A673 (cell line): Measurements from ENCODE around the gene ABCB9. TPM values are rescaled to one million over a fixed set of nuclear protein-coding genes. Genes with fewer than 3 reads are reported as not detected.

Source experiments
- BruUV-seq: library from RNA; stranded (reverse); fragments of 400-500 nt; replicated peaks from 2 replicates; lab custom pipeline; 2021; lab: Mats Ljungman, UMichigan
- CTCF ChIA-PET: fragments of 300-600 bp; sonication (Branson Sonifier 250); formaldehyde crosslinking; loops from one replicate; lab custom pipeline; 2022; ENCODE audit warnings: antibody characterized with exemption; lab: Charles Lee
- POLR2A ChIA-PET: fragments of 300-600 bp; sonication (Branson Sonifier 250); formaldehyde crosslinking; loops from one replicate; lab custom pipeline; 2022; ENCODE audit warnings: antibody characterized with exemption; ENCODE audit not compliant: low non-redundant PET; lab: Charles Lee
- DNase-seq: peaks from one replicate; pipeline ENCODE4 v3.0.0-alpha.2; 2015; ENCODE audit warnings: low spot score
- H3K27ac ChIP-seq: fragments of 200-600 bp; sonication (generic); 2 replicates; pipeline ENCODE4 v1.5.1; 2016; ENCODE audit warnings: mixed run types, low read depth, mild to moderate bottlenecking, mixed read lengths, antibody characterized with exemption, low read length; ENCODE audit not compliant: poor library complexity, severe bottlenecking
- H3K27me3 ChIP-seq: fragments of 200-600 bp; sonication (generic); replicated peaks from 2 replicates; pipeline ENCODE4 v1.6.1; 2017; ENCODE audit warnings: mixed run types, low read depth, mild to moderate bottlenecking, mixed read lengths, antibody characterized with exemption, low read length; ENCODE audit not compliant: insufficient read depth, poor library complexity
- H3K36me3 ChIP-seq: fragments of 200-600 bp; sonication (generic); 2 replicates; pipeline ENCODE4 v1.6.1; 2016; ENCODE audit warnings: mixed run types, mild to moderate bottlenecking, mixed read lengths, antibody characterized with exemption, low read length; ENCODE audit not compliant: insufficient read depth, poor library complexity, severe bottlenecking
- H3K4me1 ChIP-seq: fragments of 200-600 bp; sonication (generic); 2 replicates; pipeline ENCODE4 v1.6.1; 2017; ENCODE audit warnings: mixed run types, mild to moderate bottlenecking, mixed read lengths, antibody characterized with exemption, low read length; ENCODE audit not compliant: insufficient read depth, poor library complexity, severe bottlenecking
- H3K4me3 ChIP-seq: fragments of 200-600 bp; sonication (generic); 2 replicates; pipeline ENCODE4 v1.5.1; 2016; ENCODE audit warnings: low read depth, mixed run types, mild to moderate bottlenecking, mixed read lengths, low read length; ENCODE audit not compliant: poor library complexity, severe bottlenecking
- H3K9me3 ChIP-seq: fragments of 200-600 bp; sonication (generic); 2 replicates; pipeline ENCODE4 v1.6.1; 2016; ENCODE audit warnings: mixed run types, low read depth, mild to moderate bottlenecking, mixed read lengths, antibody characterized with exemption, low read length; ENCODE audit not compliant: poor library complexity, severe bottlenecking
- CTCF ChIP-seq: fragments of 300-800, 200-600 bp; sonication (generic); conservative IDR thresholded peaks from 2 replicates; pipeline ENCODE4 v1.5.1; 2017; ENCODE audit warnings: low read depth, mild to moderate bottlenecking, antibody characterized with exemption, low read length, moderate library complexity, mixed read lengths
- EZH2 ChIP-seq: fragments of 200-600 bp; sonication (generic); IDR thresholded peaks from 2 replicates; pipeline ENCODE4 v1.6.1; 2017; ENCODE audit warnings: borderline replicate concordance, low read depth, mild to moderate bottlenecking, mixed read lengths, antibody characterized with exemption, low read length; ENCODE audit not compliant: poor library complexity, severe bottlenecking
- intact Hi-C: fragments of 100-400 bp; cut with micrococcal nuclease; formaldehyde crosslinking; loops from one replicate; pipeline ENCODE4 v1.10.0; 2022; ENCODE audit not compliant: unreplicated experiment
- total RNA-seq: library from RNA; stranded (reverse); gene quantifications from 2 replicates; pipeline ENCODE4 v1.2.3, GENCODE V29; 2021

Gene ABCB9
- total RNA-seq, 1 experiment from 2014 or later = 8.9 TPM

GRCh38 chr12:123011701-123012100 lies 45.4 kb upstream of the ABCB9 start:
- H3K27me3 ChIP-seq = no peaks in the 10 kb centered on the region
- BruUV-seq = no TSS peak
- no peak for TF ChIP-seq CTCF
- TF ChIP-seq EZH2 = no peak
- POLR2A ChIA-PET = no interaction called here
- CTCF ChIA-PET = no interaction called here
- no peaks in the 10 kb centered on the region for H3K9me3 ChIP-seq
- intact Hi-C loops = no loop called here
- no peak for DNase-seq
- H3K4me3 ChIP-seq = no peak overlapping the region
- no peaks in the 10 kb centered on the region for H3K4me1 ChIP-seq
- H3K36me3 ChIP-seq = no peaks in the 10 kb centered on the region
- no peak overlapping the region for H3K27ac ChIP-seq

GRCh38 chr12:123010681-123011080 lies 44.4 kb upstream of the ABCB9 start:
- TF ChIP-seq CTCF (no peak), EZH2 (no peak)
- ChIA-PET POLR2A (interaction anchor here (0.5 kb wide), 1 partner anchor 157 kb away, joined by 4 read pairs; no protein-coding TSS in a partner anchor), CTCF (no interaction called here)
- no peaks in the 10 kb centered on the region for H3K9me3 ChIP-seq
- no peaks in the 10 kb centered on the region for H3K4me1 ChIP-seq
- H3K27ac ChIP-seq = no peak overlapping the region
- DNase-seq = no peak
- H3K4me3 ChIP-seq = no peak overlapping the region
- H3K27me3 ChIP-seq = no peaks in the 10 kb centered on the region
- BruUV-seq = no TSS peak
- intact Hi-C loops = no loop called here
- H3K36me3 ChIP-seq = no peaks in the 10 kb centered on the region

GRCh38 chr12:123010110-123010509 lies 43.8 kb upstream of the ABCB9 start:
- Histone ChIP-seq H3K4me1 (no peaks in the 10 kb centered on the region), H3K27me3 (no peaks in the 10 kb centered on the region), H3K36me3 (no peaks in the 10 kb centered on the region), H3K4me3 (no peak overlapping the region), H3K9me3 (no peaks in the 10 kb centered on the region), H3K27ac (no peak overlapping the region)
- no peak for TF ChIP-seq EZH2
- TF ChIP-seq CTCF = no peak
- ChIA-PET CTCF (no interaction called here), POLR2A (no interaction called here)
- intact Hi-C loops = no loop called here
- DNase-seq = no peak
- no TSS peak for BruUV-seq
